ENCODE data around the gene DISP2. TPM values are rescaled to one million over a fixed set of nuclear protein-coding genes. Genes with fewer than 3 reads are reported as not detected.
A peak's percentile ranks its signal among the peaks of the same experiment; 100 is the strongest.

Gene DISP2
- 1 to 10 TPM; 1.1 to 3.3 (median 1.4) TPM for polyA plus RNA-seq (ENCODE audit: insufficient read depth in 1 of 5, insufficient read length in 5 of 5, low replicate concordance in 1 of 5)
- long read RNA-seq, donor 1, result 0 reads
- long read RNA-seq, donor 2, result 0 reads
- long read RNA-seq, donor 3, result 0 reads
- long read RNA-seq, donor 4, result 0 reads
- long read RNA-seq, donor 5, full-length matches to known transcripts, result 1 of 1 reads
- long read RNA-seq, donor 5, partial matches to known transcripts, result 0 of 1 reads
- long read RNA-seq, donor 5, other reads (novel, unspliced or antisense), result 0 of 1 reads
- long read RNA-seq, donor 6, result 0 reads
- long read RNA-seq, donor 7, result 0 reads
- long read RNA-seq, donor 8, full-length matches to known transcripts, result 1 of 1 reads
- long read RNA-seq, donor 8, partial matches to known transcripts, result 0 of 1 reads
- long read RNA-seq, donor 8, other reads (novel, unspliced or antisense), result 0 of 1 reads

- DNase-seq, result peak; percentile 81 to 82
These were observed at the start of gene DISP2 for GRCh38 chr15:40357723-40358470. TSS of gene DISP2 (plus strand) at chr15:40358219. CDS start at chr15:40358322, 103 bp downstream.

GRCh38 chr15:40309344-40309862, 48.6 kb upstream of the DISP2 start:
- DNase-seq, result no peak

GRCh38 chr15:40310001-40310959, 47.7 kb upstream of the DISP2 start:
- peak in 1 of 2 donors; percentile 37 for DNase-seq

- DNase-seq, result no peak
These were observed 47.0 kb upstream of the DISP2 start for GRCh38 chr15:40310993-40311392.

GRCh38 chr15:40312370-40313158, 45.5 kb upstream of the DISP2 start:
- DNase-seq, result no peak

GRCh38 chr15:40313531-40314398, 44.3 kb upstream of the DISP2 start:
- no peak for DNase-seq

GRCh38 chr15:40314723-40315276, 43.2 kb upstream of the DISP2 start:
- DNase-seq, result no peak

GRCh38 chr15:40316931-40317330, 41.1 kb upstream of the DISP2 start:
- DNase-seq, result no peak

GRCh38 chr15:40317580-40317979, 40.4 kb upstream of the DISP2 start:
- no peak for DNase-seq

GRCh38 chr15:40320409-40320808, 37.6 kb upstream of the DISP2 start:
- DNase-seq, result no peak

- no peak for DNase-seq
These were observed 37.1 kb upstream of the DISP2 start for GRCh38 chr15:40320931-40321371.

- no peak for DNase-seq
These were observed 35.3 kb upstream of the DISP2 start for GRCh38 chr15:40322531-40323238.

GRCh38 chr15:40323239-40323952, 34.6 kb upstream of the DISP2 start, which contains the start of gene INAFM2:
TSS of gene INAFM2 (plus strand) at chr15:40323692. CDS start at chr15:40324056, 364 bp downstream.
- peak; percentile 94 for DNase-seq

- DNase-seq, result no peak
These were observed 33.8 kb upstream of the DISP2 start for GRCh38 chr15:40323953-40324937.

GRCh38 chr15:40325188-40325587, 32.8 kb upstream of the DISP2 start:
- DNase-seq, result no peak

- DNase-seq, result no peak
These were observed 32.3 kb upstream of the DISP2 start for GRCh38 chr15:40325700-40326099.
